GM18505 (cell line): ENCODE measurements around the gene PRRC2A.

Experiments used
- ATAC-seq: cut with Tn5 transposase; IDR thresholded peaks from one replicate; pipeline ENCODE4 v1.9.1; 2021; ENCODE audit not compliant: unreplicated experiment
- POLR2A ChIP-seq: IDR thresholded peaks from 4 replicates; pipeline ENCODE4 v1.6.1; 2011; ENCODE audit warnings: borderline replicate concordance; ENCODE audit not compliant: insufficient read depth, insufficient read length; ENCODE audit errors: extremely low read depth

The PRRC2A gene

DNA sequence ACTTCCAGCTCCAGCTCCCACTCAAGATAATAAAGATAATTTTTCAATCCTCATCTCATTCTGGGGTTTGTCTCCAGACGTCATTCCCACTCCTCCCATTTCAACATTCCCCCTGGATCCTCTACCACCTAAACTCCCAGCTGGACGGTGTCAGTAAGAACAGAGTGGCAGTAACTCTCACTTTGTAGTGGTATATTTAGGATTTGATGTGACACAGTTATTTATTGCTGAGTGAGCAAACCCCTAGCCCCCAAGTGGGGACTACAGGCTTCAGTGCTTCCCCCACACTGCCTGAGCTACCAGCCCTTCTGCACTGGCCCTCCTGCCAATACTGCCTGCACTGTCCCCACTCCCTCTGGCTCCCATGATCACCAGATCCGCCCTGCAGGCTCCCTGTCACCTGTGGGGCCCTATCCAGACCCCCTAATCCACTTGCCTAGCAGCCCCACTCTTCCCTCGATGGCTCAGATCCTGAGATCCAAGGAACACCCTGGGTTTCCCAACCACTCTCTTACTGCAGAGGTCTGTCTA is 37.7 kb downstream of the PRRC2A start:
- ATAC-seq: no peak

GRCh38 chr6:31658983-31659648 is 38.6 kb downstream of the PRRC2A start:
- no peak for TF ChIP-seq POLR2A
- ATAC-seq: no peak

More for the DNA sequence above, 37.7 kb downstream of the PRRC2A start:
- TF ChIP-seq POLR2A: no peak

GRCh38 chr6:31659649-31660380 is 39.3 kb downstream of the PRRC2A start:
- no peak for TF ChIP-seq POLR2A
- no peak for ATAC-seq

DNA sequence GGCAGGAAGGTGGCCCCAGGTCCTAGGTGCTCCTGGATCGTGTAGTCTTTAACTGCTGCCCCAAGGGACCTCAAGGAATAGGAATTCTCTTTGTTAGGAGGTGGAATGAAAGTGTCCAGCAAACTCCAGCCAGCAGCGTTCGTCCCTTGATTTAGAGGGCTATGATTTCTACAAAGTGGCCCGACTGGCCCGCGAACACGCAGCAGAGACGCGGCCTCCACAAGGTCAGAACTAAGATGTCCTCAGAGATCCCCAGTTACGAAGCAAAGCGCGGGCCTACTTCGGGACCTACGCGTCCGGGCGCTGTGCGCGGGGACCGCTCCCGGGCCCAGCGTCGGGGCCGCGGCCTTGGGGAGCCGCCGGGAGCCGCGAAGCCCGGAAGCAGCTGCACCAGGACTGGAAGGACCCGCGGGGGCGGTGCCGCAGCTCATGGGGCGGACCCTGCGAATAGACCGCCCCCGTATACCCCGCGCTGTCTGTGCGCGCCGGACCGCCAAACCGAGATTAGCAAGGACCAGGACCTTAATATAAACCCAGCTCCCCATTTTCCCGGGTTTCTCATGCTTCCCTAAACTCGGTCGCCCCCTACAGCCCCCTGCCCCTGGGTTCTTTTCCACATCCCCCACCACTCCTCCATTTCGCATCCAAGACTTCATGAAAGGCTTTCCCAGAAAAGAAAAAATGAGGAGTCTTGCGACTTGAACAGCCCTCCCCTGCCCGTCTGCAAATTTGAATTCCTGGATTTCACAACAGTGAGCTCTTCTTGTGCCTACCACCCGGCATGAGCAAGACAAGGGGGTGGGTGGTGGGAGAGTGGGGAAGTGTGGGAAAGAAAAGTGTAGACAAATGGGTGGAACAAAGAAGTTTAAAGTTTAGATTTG is 40.1 kb downstream of the PRRC2A start, which contains the start of gene C6orf47:
C6orf47 (minus strand) TSS at position 398 of the 881 bp plus-strand sequence. CDS start 831 bp downstream, outside the sequence.
- peak; percentile 39 for ATAC-seq
- TF ChIP-seq POLR2A: peak; percentile 94

- TF ChIP-seq POLR2A: no peak
Measured at GRCh38 chr6:31661262-31662123, 41.0 kb downstream of the PRRC2A start.

GRCh38 chr6:31662124-31662723 is 41.7 kb downstream of the PRRC2A start:
- no peak for TF ChIP-seq POLR2A
- ATAC-seq: no peak

More at GRCh38 chr6:31661262-31662123, 41.0 kb downstream of the PRRC2A start:
- no peak for ATAC-seq

- ATAC-seq: no peak
Measured at GRCh38 chr6:31663126-31663960, 42.8 kb downstream of the PRRC2A start.

GRCh38 chr6:31663961-31664789 is 43.7 kb downstream of the PRRC2A start:
- ATAC-seq: no peak
- TF ChIP-seq POLR2A: no peak

More at GRCh38 chr6:31663126-31663960, 42.8 kb downstream of the PRRC2A start:
- TF ChIP-seq POLR2A: no peak

DNA sequence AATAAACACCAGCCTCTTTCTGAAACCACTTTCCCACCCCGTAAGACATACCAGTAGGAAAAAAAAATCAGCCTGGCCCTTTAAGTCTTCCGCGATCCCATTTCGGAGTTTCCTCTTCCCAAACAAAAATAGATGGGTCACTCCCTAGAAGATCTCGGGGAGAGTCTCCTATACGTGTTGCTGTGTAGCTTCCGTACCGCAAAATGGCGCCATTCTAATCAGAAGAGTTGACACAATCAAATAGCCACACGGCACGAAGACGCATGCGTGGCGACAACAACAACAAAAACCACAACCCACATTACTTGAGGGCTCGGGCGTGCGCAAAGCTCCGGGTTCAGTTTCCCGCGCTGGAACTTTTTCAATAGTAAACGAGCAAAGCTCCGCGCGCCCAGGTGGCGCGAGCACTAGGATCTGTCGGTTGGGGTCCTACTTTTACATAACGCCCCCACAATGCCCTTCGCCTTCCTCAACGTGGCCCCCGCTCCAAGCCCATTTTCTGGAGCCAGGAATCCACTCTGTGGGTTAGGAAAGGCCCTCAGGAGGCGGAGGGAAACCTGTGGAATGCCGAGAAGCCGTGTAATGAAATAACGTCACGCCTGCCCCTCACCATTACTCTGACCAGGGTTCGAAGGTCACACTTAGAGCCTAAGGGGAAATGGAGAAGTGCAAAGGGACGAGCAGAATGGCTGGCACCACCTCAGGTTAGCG is 44.4 kb downstream of the PRRC2A start, which contains the start of gene GPANK1:
GPANK1 (minus strand) TSS at position 208 of the 711 bp plus-strand sequence. CDS start 519 bp downstream, outside the sequence.
- no peak for ATAC-seq
- TF ChIP-seq POLR2A: no peak
